Measurements from ENCODE around the gene HOMER1.
"Not testable (repeated sequence)": the region's sequence is repeated elsewhere in the genome, so short reads cannot be mapped to it uniquely, and the experiment has no call there.

The HOMER1 gene

GRCh38 chr5:79386679-79387078 is 127.3 kb downstream of the HOMER1 start:
- no peak for TF ChIP-seq CTCF (IDR thresholded peaks at IDR 0.05; ENCODE audit: insufficient read depth, missing control alignments)
- DNase-seq (ENCODE audit: insufficient read length, low spot score) (no peak), FAIRE-seq (no peak)

- not testable (repeated sequence) for FAIRE-seq; DNase-seq (ENCODE audit: insufficient read length, low spot score)
These were observed 128.8 kb downstream of the HOMER1 start for GRCh38 chr5:79385126-79385525.

DNA sequence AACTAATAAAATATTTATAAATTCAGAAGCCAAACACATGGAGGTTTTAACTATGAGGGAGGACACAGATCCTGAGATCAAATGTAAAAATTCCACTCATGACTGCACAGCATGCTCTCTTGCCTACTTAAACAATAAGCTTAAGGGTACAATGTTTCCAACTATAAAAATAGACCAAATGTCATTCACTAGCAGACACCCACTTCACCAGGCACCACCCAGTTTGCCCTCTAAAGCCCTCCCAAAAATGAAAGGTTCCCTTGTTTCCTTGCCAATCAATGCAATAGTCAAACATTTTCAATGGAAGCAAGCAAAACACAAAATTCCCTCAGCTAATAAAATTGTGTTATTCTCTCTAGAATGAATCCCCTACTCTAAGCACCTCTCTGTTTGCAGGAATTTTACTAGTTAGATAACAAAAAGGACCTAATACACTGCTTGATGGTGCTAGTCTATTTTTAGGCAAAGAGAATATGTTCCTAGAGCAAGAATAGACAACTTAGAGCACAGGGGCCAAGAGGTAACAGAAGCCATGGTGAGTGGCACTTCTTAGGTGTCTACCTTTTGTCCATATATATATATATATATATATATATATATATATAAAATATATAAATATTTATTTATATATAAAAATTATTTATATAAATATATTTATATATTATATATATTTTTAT is 135.3 kb downstream of the HOMER1 start:
- DNase-seq (ENCODE audit: insufficient read length, low spot score) (no peak), FAIRE-seq (no peak)
- TF ChIP-seq CTCF (IDR thresholded peaks at IDR 0.05; ENCODE audit: insufficient read depth, missing control alignments): no peak

DNA sequence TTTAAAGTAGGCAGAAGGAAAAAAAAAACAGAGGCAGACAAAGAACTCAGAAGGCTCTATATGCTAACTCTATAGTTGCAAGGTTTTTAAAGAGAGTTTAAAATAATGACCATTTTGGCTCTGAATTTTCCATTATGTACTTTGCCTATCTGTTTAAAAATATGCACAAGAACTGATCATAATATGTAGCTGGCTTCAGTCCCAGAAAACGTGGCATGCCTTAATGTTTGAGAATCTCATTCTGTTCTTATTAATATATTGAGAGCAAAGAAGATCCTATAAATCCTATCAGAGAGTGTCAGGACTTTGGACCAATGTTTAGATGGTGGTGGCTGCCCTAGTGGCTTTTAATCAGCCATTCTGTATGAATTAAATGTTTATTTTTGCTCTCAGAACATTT is 156.5 kb downstream of the HOMER1 start:
- TF ChIP-seq CTCF (IDR thresholded peaks at IDR 0.05; ENCODE audit: insufficient read depth, missing control alignments): no peak
- DNase-seq (ENCODE audit: insufficient read length, low spot score) (no peak), FAIRE-seq (no peak)

DNA sequence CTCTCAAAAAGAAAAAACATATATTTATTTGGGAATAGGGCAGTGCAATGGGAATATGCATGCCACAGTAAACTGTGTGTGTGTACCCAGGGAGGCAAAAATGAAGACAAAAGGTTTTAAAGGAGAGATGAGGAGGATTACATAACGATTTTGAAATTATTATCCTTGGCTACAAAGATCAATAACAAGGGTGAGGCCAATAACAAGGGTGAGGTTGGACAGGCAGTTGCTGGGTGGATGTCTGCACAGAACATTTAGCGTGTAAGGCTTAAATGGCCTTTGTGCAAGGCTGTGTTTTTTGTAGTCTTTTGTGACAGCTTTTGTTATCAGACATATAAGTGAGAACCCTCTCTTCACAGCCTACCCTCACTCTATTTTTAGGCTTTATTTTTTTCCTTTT is 164.1 kb downstream of the HOMER1 start:
- no peak for FAIRE-seq

DNA sequence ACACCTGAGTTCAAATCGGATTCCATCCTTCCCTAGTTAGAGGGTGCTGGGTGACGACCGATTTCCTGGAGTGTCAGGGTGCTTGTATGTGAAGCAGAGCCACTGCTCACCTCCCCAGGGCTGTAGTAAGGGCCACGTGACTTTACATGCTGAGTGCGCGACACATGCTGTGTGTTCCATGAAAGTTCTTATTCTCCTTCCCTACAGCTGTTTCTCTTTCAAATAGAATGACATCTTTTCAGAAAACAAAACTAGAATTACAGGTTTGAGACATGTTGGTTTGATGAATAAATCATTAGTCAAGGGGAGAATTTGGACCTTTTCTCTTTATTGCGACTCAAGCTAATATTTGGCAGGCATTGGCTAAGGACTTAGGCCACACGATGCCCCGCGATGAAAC is 164.9 kb downstream of the HOMER1 start:
- FAIRE-seq: no peak
- TF ChIP-seq CTCF (IDR thresholded peaks at IDR 0.05; ENCODE audit: insufficient read depth, missing control alignments): no peak
- DNase-seq (ENCODE audit: insufficient read length, low spot score): no peak

More for the DNA sequence above, 164.1 kb downstream of the HOMER1 start:
- DNase-seq (ENCODE audit: insufficient read length, low spot score): no peak
- no peak for TF ChIP-seq CTCF (IDR thresholded peaks at IDR 0.05; ENCODE audit: insufficient read depth, missing control alignments)

- FAIRE-seq: no peak
- TF ChIP-seq CTCF (IDR thresholded peaks at IDR 0.05; ENCODE audit: insufficient read depth, missing control alignments): no peak
- DNase-seq (ENCODE audit: insufficient read length, low spot score): no peak
These were observed 167.5 kb downstream of the HOMER1 start for GRCh38 chr5:79346420-79346824.
